ENCODE measurements around the gene PRKCZ.

PRKCZ gene

DNA sequence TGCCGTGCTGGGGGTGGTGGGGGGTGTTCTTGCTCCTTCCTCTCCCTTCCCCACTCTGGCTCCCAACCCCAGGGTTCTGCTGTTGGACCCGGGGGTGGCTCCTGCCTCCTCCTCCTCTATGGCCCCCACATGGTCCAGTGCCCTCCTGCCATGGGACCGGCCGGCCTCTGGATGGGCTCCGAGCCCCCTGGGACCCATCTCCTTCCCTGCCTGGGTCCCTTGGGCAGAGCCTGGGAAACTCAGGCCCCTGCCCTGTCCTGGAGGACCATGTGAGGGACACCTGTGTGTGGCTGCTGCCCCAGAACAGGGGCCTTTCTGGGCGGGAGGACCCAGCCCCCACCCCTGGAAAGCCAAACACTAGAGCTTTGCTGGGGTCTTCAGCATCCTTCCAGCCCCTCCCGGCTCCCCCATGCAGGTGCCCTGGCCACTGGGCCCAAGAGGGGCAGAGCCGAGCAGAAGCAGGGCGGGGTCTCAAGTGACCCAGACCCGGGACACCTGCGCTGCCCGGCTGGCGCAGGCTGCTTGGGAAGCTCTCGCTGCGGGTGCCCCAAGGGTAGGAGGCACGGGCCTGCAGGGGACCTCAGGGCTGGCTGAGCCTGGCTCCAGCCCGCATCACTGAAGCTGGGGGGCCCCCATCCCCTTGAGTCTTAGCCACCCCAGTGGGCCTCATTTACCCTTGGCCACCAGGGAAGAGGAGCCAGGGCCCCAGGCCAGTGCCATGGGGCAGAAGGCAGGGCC, 146.9 kb downstream of the PRKCZ start:
- H3K4me3 ChIP-seq (replicated peaks in 1 of 2; ENCODE audit: low read depth in 2 of 2, low read length in 2 of 2): no peak overlapping the region
- TF ChIP-seq, protein P1, sequence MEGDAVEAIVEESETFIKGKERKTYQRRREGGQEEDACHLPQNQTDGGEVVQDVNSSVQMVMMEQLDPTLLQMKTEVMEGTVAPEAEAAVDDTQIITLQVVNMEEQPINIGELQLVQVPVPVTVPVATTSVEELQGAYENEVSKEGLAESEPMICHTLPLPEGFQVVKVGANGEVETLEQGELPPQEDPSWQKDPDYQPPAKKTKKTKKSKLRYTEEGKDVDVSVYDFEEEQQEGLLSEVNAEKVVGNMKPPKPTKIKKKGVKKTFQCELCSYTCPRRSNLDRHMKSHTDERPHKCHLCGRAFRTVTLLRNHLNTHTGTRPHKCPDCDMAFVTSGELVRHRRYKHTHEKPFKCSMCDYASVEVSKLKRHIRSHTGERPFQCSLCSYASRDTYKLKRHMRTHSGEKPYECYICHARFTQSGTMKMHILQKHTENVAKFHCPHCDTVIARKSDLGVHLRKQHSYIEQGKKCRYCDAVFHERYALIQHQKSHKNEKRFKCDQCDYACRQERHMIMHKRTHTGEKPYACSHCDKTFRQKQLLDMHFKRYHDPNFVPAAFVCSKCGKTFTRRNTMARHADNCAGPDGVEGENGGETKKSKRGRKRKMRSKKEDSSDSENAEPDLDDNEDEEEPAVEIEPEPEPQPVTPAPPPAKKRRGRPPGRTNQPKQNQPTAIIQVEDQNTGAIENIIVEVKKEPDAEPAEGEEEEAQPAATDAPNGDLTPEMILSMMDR (IDR thresholded peaks at IDR 0.05; ENCODE audit: low read depth, low read length): no peak
- DNase-seq (ENCODE audit: low read depth in 2 of 2): no peak

DNA sequence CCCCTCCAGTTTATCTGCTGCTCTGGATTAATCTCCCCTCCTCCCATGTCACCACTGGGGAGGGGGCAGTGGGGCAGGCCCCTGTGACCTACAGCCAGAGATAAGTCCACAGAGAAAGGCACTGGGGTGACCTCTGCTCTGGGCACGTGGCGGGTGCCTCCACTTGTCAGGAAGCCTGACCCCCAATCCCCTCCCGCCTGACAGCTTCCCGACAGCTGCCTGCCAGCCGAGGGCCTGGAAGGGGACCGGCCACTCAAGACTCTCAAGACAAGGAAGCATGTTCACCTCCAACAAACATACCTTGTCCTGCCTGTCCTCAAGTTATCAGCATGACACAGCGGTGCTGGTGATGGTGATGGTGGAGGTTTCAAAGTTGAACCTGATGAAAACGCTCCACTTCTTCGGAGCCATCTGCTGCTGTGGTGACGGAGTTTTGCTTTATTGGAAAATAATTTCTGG, 147.5 kb downstream of the PRKCZ start:
- TF ChIP-seq, protein P1 (IDR thresholded peaks at IDR 0.05; ENCODE audit: low read depth, low read length): no peak
- no peak for DNase-seq (ENCODE audit: low read depth in 2 of 2)
- no peak overlapping the region for H3K4me3 ChIP-seq (replicated peaks in 1 of 2; ENCODE audit: low read depth in 2 of 2, low read length in 2 of 2)

DNA sequence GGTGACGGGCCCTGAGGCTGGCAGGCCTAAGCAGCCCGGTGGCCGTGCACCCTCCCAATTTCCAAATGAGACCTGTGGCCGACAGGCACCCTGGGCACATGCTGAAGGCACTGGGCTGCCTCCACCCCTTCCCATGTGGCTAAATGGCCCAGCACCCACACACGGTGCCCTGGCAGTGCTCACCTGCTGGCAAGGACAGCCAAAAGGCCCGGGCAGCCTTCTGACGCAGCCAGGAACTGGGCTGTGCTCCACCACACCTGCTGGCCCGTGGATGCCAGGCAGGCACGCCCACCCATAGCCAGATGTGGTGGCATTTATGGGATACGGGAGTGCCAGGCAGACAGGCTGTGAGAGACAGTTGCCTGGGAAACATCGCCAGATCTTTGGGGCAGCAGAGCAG, 148.4 kb downstream of the PRKCZ start:
- DNase-seq (ENCODE audit: low read depth in 2 of 2): no peak
- TF ChIP-seq, protein P1 (IDR thresholded peaks at IDR 0.05; ENCODE audit: low read depth, low read length): no peak
- H3K4me3 ChIP-seq (replicated peaks in 1 of 2; ENCODE audit: low read depth in 2 of 2, low read length in 2 of 2): no peak overlapping the region

DNA sequence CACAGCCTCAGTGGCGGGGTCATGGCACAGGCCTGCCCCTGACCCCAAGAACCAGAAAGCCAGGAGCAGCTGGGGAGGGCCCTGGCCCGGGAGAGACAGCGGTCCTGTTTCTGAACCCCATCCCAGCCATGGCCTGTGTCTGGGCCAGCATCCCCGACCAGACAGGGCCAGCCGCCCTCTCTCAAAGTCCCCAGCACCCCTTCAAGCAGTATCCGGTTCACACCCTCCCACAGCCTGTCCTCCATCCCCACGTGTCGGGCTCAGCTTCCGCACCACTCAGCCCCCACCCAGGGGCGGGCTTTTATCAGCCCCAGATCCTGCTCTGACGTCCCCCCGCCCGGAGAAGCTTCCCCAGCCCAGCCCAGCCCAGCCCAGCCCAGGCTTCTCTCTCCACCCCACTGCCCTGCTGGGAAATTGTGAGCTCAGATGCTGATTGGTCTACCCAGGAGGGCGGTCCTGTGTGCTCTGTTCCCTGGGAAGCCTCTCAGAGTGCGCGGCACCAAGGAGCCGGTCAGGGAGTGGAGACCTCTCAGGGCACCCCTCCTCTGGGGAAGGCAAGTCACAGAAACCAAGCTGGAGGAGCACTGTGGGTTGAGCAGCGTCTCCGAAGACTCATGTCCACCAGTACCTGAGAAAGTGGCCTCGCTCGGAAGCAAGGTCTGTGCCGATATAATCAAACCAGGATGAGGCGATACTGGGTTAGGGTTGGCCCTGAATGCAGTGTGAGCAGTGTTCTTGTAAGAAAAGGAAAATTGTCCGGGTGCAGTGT, 149.0 kb downstream of the PRKCZ start:
- H3K4me3 ChIP-seq (replicated peaks in 1 of 2; ENCODE audit: low read depth in 2 of 2, low read length in 2 of 2): peak overlapping the region; percentile 44 to 60
- TF ChIP-seq, protein P1 (IDR thresholded peaks at IDR 0.05; ENCODE audit: low read depth, low read length): peak; percentile 5
- peak; percentile 91 to 94 for DNase-seq (ENCODE audit: low read depth in 2 of 2)

DNA sequence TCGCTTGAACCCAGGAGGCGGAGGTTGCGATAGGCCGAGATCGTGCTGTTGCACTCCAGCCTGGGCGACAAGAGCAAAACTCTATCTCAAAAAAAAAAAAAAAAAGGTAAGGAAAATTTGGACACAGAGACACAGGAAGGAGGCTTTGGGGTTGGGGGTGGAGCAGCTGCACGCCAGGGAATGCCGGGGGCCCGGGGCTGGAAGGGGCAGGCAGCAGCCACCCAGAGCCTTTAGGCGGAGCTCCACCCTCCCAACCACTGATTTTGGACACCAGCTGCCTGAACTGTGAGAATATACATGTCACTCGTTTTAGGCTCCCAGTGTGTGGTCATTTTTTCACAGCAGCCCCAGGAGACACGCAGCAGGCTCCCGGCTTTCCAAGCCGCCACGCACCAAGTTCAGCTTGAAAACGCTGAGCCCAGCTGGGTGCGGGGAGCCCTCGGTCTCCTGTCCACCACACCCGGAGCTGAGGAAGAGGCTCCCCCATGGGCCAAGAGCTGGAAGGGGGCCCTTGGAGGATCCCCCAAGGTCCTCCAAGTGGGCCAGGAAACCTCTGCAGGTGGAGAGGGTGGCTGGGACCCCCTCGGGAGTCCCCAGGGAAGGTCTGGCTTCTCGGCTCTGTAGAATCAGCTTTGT, 150.2 kb downstream of the PRKCZ start:
- DNase-seq (ENCODE audit: low read depth in 2 of 2): no peak
- H3K4me3 ChIP-seq (replicated peaks in 1 of 2; ENCODE audit: low read depth in 2 of 2, low read length in 2 of 2): peak overlapping the region in 1 of 2 donors; percentile 10
- TF ChIP-seq, protein P1 (IDR thresholded peaks at IDR 0.05; ENCODE audit: low read depth, low read length): no peak

DNA sequence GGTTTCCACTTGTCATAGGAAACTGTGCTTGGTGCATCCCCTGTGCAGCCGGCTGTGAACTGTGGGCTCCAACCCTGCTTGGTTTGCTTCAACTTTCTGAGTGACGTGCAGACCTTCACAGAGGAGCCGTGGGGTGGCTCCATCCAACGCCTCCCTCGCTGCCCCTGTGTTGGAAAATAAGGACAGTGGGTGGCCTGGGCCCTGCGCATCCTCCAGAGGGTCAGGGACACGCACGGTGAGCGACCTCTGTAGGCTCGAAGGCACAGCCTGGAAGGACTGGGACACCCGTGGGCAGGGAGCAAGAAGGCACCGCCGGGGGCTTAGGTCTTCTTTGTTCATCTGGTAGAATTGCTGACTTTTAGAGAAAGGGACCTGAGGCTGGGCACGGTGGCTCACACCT, 150.9 kb downstream of the PRKCZ start:
- no peak overlapping the region for H3K4me3 ChIP-seq (replicated peaks in 1 of 2; ENCODE audit: low read depth in 2 of 2, low read length in 2 of 2)
- TF ChIP-seq, protein P1 (IDR thresholded peaks at IDR 0.05; ENCODE audit: low read depth, low read length): no peak
- no peak for DNase-seq (ENCODE audit: low read depth in 2 of 2)
